ENCODE results near the gene DSE.

Gene DSE

GRCh38 chr6:116362276-116362675 is 8.5 kb upstream of the DSE start:
- no peak for DNase-seq

- DNase-seq: no peak
Observed at GRCh38 chr6:116363759-116364158, 7.0 kb upstream of the DSE start.

- DNase-seq: no peak
Observed at GRCh38 chr6:116364321-116364720, 6.4 kb upstream of the DSE start.

- no peak for DNase-seq
Observed at GRCh38 chr6:116365743-116366142, 5.0 kb upstream of the DSE start.

GRCh38 chr6:116366740-116367275 is 3.9 kb upstream of the DSE start:
- DNase-seq: no peak

GRCh38 chr6:116369540-116369939 is 1.2 kb upstream of the DSE start:
- DNase-seq: no peak

GRCh38 chr6:116369964-116370759 is 585 bp upstream of the DSE start:
- DNase-seq: no peak

GRCh38 chr6:116371120-116371917 is 572 bp downstream of the DSE start:
- peak; percentile 91 for DNase-seq

- DNase-seq: no peak
Observed at GRCh38 chr6:116371918-116372209, 1.1 kb downstream of the DSE start.

GRCh38 chr6:116373300-116373699 is 2.6 kb downstream of the DSE start:
- no peak for DNase-seq

- DNase-seq: no peak
Observed at GRCh38 chr6:116373940-116374339, 3.2 kb downstream of the DSE start.

GRCh38 chr6:116374586-116374985 is 3.8 kb downstream of the DSE start:
- DNase-seq: no peak

GRCh38 chr6:116375262-116375661 is 4.5 kb downstream of the DSE start:
- no peak for DNase-seq

- DNase-seq: no peak
Observed at GRCh38 chr6:116376149-116376548, 5.4 kb downstream of the DSE start.

GRCh38 chr6:116379764-116380163 is 9.0 kb downstream of the DSE start:
- DNase-seq: no peak

- no peak for DNase-seq
Observed at GRCh38 chr6:116380346-116380745, 9.6 kb downstream of the DSE start.

GRCh38 chr6:116381000-116381399 is 10.3 kb downstream of the DSE start:
- no peak for DNase-seq

- DNase-seq: no peak
Observed at GRCh38 chr6:116382587-116382986, 11.8 kb downstream of the DSE start.

- DNase-seq: no peak
Observed at GRCh38 chr6:116384727-116385458, 14.1 kb downstream of the DSE start.

- no peak for DNase-seq
Observed at GRCh38 chr6:116385459-116385802, 14.7 kb downstream of the DSE start.

- DNase-seq: no peak
Observed at GRCh38 chr6:116385921-116386320, 15.2 kb downstream of the DSE start.

- no peak for DNase-seq
Observed at GRCh38 chr6:116386581-116387299, 16.0 kb downstream of the DSE start.

GRCh38 chr6:116387374-116387773 is 16.6 kb downstream of the DSE start:
- DNase-seq: no peak

All from femur (tissue), 1 donor.